HG03442 (cell line): ENCODE data around the gene PSME3IP1.
"Not testable (repeated sequence)": the region's sequence is repeated elsewhere in the genome, so short reads cannot be mapped to it uniquely, and the experiment has no call there.

Source experiments
- ATAC-seq: cut with Tn5 transposase; IDR thresholded peaks from one replicate; pipeline ENCODE4 v1.9.1; 2021; ENCODE audit warnings: mild to moderate bottlenecking, moderate library complexity; ENCODE audit not compliant: unreplicated experiment

Gene PSME3IP1

DNA sequence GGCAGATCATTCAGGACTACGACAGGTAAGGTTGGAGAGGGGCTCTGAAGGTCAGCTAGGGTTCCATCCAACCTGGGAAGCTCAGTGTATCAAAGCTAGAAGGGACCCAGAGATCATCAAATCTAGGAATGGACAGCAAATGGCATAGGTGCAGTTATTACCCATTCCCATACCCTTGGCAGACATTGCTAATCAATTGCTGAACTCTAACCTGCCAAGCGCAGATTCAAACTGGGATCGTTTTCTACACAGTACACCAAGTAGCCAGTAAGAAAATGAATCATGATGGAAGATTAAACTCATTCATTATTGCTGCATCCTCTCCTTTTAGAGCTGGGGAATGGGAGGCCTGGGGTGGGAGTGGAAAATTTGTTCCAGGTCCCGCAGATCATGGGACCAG, 59.9 kb downstream of the PSME3IP1 start:
- no peak for ATAC-seq

DNA sequence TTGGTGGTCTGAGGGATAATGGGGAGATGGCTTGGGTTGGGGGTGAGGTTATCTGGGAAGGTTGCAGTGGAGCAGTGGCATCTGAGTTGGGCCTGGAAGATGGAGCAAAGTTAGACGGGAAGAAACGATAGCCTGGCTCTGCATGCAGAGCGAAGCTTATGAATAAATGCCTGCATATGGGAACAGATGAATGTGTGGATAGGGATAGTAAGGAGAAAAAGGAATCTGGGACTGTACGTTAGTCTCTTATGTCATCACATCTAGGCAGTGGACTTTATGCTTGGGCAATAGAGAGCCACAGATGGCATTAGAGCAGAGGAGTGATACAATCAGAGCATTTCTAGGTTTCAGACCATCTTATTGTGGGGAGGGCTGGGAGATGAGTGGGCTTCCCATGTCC, 60.5 kb downstream of the PSME3IP1 start:
- ATAC-seq = no peak

DNA sequence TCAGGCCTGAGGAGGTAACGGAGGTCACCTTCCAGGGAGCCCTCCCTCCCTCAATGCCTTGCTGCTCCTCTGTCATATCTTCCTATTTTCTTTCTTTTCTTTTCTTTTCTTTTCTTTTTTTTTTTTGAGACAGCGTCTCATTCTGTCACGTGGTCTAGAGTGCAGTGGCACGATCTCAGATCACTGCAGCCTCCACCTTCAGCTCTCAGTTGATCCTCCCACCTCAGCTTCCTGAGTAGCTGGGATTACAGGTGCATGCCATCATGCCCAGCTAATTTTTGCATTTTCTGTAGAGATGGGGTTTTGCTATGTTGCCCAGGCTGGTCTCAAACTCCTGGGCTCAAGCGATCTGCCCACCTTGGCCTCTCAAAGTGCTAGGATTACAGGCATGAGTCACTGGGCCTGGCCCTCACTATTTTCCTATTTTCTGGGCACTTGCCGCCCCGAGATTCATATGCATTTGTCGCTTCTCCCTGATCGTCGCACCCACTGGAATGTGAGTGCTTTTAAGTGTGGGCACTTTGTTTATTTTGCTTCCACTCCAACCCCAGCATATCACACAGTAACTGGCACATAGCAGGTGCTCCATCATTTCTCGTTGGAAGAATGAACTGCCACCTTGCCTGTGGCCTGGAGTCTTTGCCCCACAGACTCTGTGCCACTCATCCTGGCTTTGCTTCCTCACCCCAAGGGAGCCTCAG, 61.7 kb downstream of the PSME3IP1 start:
- ATAC-seq = no peak

DNA sequence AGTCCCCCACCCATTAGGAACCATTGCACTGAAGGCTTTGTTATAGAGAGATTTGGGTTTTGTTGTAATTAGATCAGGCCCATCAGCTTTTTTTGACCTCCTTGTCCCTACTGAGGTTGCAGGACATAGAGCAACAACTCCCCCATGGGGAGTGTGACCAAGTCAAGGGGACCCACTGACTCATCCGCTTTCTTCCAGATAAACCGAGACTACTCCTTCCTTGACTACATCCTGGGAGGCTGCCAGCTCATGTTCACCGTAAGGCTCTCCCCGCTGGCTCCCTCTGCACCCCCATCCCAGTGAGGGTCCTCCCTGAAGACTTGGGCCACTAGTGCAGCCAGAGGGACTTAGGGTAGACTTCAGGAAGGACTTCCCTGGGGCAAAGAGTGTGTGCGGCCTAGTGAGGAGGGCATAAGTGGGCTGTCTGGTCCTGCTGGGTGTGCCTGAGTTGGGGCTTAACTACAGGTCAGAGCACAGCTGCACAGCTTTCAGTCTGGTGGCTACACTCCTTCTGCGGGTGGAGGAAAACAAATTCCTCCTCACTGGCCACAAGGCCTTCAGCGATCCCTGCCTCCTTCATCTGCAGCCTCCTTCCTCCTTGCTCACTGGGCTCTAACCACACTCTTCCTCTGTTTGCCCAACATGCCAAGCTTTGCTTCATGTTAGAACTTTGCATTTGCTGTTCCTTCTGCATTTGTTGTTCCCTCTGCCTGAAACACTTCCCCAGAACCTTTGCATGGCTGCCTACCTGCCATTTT, 62.4 kb downstream of the PSME3IP1 start:
- no peak for ATAC-seq

DNA sequence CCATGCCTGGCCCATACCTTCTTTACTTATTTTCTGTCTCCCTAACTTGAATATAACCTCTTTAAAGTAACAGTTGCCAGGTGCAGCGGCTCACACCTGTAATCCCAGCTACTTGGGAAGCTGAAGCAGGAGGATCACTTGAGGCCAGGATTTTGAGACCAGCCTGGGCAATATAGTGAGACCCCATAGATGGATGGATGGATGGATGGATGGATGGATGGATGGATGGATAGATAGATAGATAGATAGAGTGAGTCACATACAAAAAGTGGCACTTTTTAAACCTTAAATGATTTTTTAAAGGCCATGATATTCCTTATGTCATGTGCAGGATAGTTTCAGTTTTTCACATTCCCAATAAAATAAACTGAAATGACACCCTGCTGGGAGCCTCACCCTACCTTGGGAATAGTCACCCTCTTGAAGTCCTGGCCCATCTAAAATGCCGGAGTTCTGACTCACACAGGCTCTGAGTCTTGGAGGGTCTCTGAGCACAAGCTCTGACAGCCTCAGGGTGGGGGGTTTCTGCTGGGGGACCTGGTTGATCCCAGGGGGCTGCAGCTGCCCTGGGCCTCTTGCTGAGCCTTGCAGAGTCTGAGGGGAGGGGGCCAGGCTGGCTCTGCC, 67.3 kb downstream of the PSME3IP1 start:
- no peak for ATAC-seq

DNA sequence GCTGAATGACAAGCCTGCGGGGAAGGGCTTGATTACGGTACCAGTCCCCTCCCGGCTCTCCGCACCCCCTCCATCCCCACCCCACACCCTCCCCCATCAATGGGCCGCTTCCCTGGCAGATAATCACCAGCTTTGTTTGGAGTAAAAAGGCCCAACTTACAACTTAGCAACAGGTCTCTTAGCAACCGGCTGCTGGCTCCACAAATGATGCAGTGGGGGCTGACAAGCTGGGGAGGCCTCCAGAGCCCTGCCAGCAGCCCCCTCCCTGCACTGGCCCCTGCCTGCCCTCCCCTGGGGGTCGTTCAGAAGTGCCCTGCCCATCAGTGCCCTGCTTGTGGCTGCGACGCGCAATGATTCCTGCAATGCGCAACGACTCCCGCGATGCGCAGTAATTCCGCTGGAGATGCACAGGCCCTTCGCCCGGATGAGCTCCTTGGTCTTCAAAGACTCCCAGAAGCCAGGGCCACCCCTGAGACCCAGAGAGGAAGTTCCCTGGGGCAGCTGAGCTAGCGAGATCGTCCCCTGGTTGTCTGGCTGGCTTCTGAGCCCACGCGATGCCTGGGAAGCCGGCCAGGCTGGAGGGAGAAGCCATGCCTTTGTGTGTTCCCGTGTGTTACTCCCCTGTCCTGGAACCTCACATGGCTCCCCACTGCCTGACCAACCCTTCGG, 70.2 kb downstream of the PSME3IP1 start:
- no peak for ATAC-seq

DNA sequence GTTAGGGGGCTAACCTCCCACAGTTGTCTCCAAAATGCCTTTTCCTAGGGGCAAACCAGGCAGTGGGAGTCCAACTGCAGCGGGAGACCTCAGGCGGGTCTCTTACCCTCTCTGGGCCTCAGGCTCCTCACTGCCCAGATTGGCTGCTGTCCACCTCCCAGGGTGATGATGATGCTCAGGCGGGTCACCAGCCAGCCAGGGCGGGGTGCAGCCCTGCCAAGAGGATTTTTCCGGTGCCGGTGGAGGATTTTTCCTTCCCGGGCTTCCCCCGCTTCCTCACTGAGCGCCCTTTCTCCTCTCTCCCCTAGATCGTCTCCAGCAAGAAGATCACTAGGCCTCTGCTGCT, 70.7 kb downstream of the PSME3IP1 start:
- no peak for ATAC-seq

DNA sequence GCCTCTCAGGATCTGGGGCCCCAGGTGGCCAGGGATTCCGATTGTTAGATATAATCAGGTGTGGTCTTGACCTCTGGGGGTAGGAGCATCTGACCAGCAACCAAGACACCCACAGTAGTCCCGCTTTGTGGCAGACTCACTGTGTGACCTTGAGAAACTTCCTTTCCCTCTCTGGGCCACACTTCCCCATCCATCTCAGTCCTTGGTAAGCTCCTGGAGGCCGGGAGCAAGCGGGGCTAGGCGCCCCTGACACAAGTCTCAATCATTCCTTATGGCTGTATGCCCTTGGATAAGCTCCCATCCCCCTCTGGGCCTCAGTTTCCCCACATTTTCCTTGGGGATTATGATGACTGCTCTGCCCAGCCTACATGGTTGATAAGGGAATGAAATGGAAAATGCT, 72.2 kb downstream of the PSME3IP1 start:
- no peak for ATAC-seq

DNA sequence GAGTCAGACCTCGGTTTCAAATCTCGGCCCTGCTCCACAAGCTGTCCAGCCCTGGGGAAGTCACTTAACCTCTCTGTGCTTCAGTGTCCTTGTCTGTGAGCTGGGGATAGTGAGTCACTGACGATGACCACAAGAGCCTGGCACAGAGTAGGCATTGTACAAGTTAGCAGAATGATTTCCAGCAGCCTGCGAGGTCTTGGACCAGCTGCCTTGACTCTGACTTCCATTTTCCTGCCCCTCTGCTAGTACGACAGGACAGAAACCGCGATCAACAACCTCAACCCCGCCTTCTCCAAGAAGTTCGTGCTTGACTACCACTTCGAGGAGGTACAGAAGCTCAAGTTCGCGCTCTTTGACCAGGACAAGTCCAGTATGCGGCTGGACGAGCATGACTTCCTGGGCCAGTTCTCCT, 72.8 kb downstream of the PSME3IP1 start:
- ATAC-seq = no peak

DNA sequence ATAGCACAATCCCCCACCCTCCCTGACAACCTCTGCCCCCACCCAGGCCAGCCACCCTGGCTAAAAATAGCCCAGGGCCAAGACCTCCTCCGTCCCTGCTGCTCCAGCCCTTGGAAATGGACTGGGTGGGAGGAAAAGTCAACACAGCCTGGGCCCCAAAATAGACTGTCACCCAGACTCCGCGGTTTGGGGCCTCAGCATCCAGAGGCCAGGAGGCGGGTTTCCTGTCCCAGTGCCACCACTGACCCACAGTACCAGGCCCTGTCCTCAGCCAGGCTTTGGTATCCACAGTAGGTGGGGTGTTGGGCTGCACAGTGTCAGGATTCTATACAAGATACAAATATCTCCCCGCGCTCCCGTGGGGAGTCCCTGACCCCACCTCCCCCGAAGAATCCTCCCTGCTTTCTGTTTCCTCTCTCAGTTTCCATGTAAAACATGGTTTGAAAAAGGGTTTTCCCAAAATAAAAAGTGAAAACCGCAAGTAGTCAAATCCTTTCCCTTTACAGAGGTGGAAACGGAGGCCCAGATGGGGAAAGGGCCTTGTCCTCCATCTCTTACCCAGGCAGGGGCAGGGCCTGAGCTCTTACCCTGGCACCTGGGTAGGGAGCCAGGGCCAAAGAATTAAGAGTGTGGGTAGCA, 73.3 kb downstream of the PSME3IP1 start:
- ATAC-seq = no peak

DNA sequence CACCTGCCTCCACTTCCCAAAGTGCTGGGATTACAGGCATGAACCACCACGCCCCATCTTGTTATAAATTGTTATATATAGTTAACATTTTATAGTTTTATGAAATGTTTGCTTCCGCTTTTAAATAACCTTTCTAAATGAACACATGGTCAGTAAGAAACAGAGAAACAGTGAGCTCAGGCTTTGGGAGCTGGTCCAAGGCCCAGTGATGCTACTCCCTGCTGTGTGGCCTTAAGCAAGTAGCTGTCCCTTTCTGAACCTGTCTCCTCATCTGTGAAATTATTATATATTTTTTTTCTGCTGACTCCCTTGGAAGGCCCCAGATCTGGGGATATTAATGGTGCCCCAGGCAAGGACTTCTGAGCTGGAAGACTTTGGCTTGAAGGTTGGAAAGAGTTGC, 74.4 kb downstream of the PSME3IP1 start:
- no peak for ATAC-seq

DNA sequence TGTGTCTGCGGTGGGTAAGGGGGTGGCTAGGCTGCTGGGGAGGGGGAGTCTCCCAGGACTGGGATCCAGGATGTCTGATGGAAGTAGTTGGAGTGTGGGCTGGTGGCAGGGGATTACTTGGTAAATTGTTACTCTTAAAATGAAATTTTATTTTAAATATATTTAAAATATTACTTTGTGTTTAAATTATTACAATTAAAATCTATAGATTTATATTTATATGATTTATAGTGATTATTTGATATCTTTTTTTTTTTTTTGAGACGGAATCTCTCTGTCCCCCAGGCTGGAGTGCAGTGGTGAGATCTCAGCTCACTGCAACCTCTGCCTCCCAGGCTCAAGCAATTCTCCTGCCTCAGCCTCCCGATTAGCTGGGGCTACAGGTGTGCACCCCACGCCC, 74.9 kb downstream of the PSME3IP1 start:
- no peak for ATAC-seq

DNA sequence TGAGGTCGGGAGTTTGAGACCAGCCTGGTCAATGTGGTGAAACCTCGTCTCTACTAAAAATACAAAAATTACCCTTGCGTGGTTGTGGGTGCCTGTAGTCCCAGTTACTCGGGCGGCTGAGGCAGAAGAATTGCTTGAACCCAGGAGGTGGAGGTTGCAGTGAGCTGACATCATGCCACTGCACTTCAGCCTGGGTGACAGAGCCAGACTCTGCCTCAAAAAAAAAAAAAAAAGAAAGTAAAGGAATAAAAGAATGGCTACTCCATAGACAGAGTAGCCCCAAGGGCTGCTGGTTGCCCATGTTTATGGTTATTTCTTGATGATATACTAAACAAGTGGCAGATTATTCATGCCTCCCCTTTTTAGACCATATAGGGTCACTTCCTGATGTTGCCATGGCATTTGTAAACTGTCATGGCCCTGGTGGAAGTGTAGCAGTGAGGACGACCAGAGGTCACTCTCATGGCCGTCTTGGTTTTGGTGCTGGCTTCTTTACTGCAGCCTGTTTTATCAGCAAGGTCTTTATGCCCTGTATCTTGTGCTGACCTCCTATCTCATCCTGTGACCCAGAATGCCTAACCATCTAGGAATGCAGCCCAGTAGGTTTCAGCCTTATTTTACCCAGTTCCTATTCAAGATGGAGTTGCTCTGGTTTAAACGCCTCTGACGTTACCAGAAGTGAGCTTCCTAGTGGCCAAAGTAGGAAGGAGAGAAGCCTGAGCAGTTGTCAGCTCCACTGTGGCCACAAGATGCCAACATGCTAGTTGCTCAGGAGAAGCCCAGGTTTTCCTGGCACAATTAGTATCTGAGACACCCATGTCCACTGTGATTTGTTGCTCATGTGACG, 76.4 kb downstream of the PSME3IP1 start:
- ATAC-seq = not testable (repeated sequence)

DNA sequence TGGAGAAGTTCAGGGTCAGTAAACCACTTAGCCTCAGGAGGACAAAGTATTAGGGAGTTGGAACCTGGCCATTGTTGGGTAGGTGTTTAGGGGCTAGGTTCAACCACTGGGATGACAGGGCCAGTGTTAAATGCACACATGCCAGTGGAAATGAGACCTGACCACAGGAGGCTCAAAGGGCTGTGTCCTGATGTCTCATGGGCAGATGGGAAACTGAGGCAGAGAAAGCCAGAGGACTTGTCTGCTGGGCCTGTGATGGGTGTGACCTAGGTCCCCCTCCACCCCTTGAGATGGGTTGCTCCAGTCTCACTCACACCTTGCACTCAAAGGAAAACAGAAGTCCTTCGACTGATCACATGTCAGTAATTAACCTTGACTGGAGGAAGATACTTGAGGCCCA, 77.4 kb downstream of the PSME3IP1 start:
- no peak for ATAC-seq

DNA sequence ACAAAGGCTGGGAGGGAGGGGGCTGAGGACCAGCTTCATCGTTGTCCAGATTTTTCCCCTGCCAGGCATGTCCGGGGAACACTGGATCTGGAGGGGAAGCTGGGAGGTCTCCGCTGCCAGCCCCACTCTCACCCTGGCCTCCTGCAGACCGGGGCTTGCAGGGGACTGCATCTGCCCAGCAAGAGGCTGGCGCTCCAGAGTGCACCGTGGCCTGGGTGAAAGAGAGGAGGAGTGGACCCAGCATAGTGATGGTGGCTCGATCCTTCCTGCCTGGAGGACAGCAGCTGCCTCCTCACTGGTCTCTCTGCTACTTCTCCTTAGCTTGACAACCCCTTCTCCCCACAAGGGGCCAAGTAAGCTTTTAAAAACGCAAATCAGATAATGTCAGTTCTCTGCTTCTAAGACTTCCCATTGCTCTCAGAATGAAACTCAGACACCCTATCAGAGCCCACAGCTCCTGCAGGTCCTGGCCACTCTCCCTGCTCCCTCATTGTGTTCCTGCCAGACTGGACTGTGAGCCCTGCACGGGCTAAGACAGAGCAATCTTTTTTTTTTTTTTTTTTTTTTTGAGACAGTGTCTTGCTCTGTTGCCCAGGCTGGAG, 78.4 kb downstream of the PSME3IP1 start:
- no peak for ATAC-seq

DNA sequence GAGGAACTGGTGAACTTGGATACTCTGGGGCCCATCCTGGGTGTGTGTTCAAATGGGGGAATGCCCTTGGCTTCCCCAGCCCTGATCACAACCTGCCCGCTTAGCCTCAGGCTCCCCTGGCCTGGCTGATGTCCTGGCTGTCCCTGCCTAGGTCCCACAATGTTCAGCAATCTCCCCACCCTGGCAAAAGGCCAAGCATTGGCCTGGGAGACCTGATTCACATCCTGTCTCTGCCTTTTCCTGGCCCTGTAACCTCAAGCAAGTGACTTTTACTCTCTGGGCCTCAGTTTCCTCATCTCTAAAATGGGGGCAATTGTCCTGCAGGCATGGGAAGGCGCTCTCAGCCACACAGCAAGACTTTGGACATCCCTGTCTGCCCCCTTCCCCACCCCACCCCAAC, 79.1 kb downstream of the PSME3IP1 start:
- ATAC-seq = no peak

DNA sequence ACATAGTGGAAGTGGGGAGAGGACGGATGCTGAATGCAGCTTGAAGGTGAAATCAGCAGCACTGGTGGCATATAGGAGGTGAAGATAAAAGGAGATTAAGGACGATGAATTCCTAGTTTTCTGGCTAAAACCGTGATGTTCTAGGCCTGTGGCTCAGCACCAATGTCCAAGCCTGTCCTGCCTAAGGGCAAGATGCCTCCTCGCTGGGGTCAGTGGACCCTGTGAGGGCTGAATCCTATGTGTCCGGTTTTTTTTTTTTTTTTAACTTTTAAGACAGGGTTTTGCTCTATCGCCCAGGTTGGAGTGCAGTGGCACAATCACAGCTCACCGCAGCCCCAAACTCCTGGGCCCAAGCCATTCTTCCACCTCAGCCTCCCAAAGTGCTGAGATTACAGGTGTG, 80.7 kb downstream of the PSME3IP1 start:
- no peak for ATAC-seq

DNA sequence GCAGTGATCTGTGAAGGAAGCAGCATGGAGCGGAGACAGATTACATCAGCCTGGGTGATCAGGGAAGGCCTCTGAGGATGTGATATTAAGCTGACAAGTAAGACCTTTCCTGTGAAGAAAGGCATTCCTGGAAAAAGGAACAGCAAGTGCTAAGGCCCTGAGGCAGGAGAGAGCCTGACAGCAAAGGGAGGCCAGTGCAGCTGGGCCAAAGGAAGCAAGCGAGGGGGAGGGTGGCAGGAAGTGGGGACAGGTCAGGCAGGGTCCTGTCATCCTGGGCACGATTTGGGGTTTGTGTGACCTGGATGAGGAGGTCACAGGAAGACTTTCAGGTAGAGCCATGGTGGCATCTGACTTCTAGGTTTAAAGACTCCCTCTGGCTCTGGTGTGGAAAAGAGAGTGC, 81.1 kb downstream of the PSME3IP1 start:
- ATAC-seq = no peak

DNA sequence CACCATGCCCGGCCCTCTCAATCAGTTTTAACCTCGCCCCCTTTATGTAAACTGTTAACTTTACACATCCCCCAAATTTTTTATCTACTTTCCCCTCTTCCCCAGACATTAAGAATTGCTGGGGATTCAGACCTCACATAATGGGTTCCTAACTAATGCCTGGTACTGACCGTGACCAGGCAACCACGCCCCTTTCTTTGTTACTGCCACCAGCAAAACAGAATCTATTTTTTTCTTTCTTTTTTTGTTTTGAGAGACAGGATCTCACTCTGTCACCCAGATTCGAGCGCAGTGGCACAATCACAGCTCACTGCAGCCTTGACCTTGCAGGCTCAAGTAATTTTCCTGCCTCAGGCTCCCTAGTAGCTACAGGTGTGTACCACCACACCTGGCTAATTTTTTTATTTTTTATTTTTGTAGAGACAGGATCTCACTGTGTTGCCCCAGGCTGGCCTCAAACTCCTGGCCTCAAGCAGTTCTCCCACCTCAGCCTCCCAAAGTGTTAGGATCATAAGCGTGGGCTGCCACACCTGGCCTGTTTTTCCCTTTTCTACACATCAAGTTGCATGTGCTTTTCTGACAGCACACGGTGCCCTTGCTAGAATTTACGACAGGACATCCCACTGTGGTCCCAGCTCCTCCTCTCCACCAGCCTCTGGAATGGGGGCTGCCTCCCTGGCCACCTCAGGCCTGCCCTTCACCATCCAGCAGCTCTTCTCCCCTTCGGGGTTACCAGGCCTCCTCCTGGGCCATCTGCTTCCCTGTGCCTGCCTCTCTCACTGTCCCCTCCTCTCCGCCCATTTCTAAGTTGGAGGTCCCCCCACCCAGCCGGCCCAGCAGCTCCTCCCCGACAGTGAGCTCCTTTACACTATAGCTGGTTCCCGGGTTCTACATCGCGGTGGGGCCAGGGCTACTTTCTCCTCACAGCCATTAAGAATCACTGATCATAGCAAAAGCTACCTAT, 82.7 kb downstream of the PSME3IP1 start:
- ATAC-seq = no peak
